HCT116 (cell line): Measurements from ENCODE around the gene IQCH. TPM values are rescaled to one million over a fixed set of nuclear protein-coding genes. Genes with fewer than 3 reads are reported as not detected.
"Not testable (repeated sequence)": the region's sequence is repeated elsewhere in the genome, so short reads cannot be mapped to it uniquely, and the experiment has no call there.

Experiments
- ATAC-seq: fragments of 200-7000 bp; cut with Tn5 transposase; 2 replicates; pipeline ENCODE4 v1.9.1; 2020; ENCODE audit warnings: mild to moderate bottlenecking, moderate library complexity
- BruUV-seq: library from RNA; stranded (reverse); fragments of 400-500 nt; replicated peaks from 2 replicates; lab custom pipeline; 2021; lab: Mats Ljungman, UMichigan
- CTCF ChIA-PET: fragments of 300-600 bp; sonication (Branson Sonifier 250); formaldehyde crosslinking; loops from one replicate; lab custom pipeline; 2021; ENCODE audit warnings: antibody characterized with exemption; lab: Charles Lee
- POLR2A ChIA-PET: fragments of 300-600, 350-600 bp; sonication (Branson Sonifier 250); formaldehyde crosslinking; loops from one replicate; lab custom pipeline; 2021; ENCODE audit warnings: antibody characterized with exemption; lab: Charles Lee
- RAD21 ChIA-PET, 2 experiments: fragments of 300-600 bp; sonication (Branson Sonifier 250); formaldehyde crosslinking; loops; one replicate each; lab custom pipeline; 2023; ENCODE audit warnings: low total read pairs in 2 of 2; ENCODE audit not compliant: uncharacterized antibody in 2 of 2, unreplicated experiment in 2 of 2, low non-redundant PET in 1 of 2; lab: Charles Lee
- DNase-seq: peaks from one replicate; pipeline ENCODE4 v3.0.0-alpha.2; 2010; ENCODE audit warnings: low read depth, low spot score
- H2AFZ ChIP-seq: fragments of 200-600 bp; shearing (Covaris generic), sonication (generic); 2 replicates; pipeline ENCODE4 v1.6.1; 2017; ENCODE audit warnings: low read depth, mixed run types, mixed read lengths, antibody characterized with exemption, low read length; ENCODE audit not compliant: poor library complexity, severe bottlenecking
- H3K27ac ChIP-seq: 2 replicates; pipeline ENCODE4 v1.5.1; 2012; ENCODE audit warnings: low read depth, low read length
- H3K27me3 ChIP-seq: fragments of 200-600 bp; sonication (generic); 2 replicates; pipeline ENCODE4 v1.6.1; 2016; ENCODE audit warnings: mixed run types, low read length, mixed read lengths; ENCODE audit not compliant: insufficient read depth
- H3K36me3 ChIP-seq, 2 experiments: fragments of 200-500 bp in 1 of 2; fragments of 200-600 bp in 1 of 2; sonication (Bioruptor generic) in 1 of 2; sonication (generic) in 1 of 2; 2 replicates each; pipeline versions ENCODE4 v1.5.1 to v1.6.1; 2014 to 2016; ENCODE audit warnings: low read length in 2 of 2, inconsistent platforms in 1 of 2, mixed read lengths in 1 of 2, mixed run types in 1 of 2; ENCODE audit not compliant: insufficient read depth in 2 of 2, control insufficient read depth in 1 of 2
- H3K4me1 ChIP-seq, 2 experiments: fragments of 200-600 bp in 1 of 2; sonication (generic) in 1 of 2; 2 replicates each; pipeline versions ENCODE4 v1.5.1 to v1.6.1; 2012 to 2017; ENCODE audit warnings: low read length in 2 of 2, inconsistent platforms in 1 of 2, mild to moderate bottlenecking in 1 of 2, mixed read lengths in 1 of 2, mixed run types in 1 of 2, moderate library complexity in 1 of 2; ENCODE audit not compliant: insufficient read depth in 2 of 2, control insufficient read depth in 1 of 2
- H3K4me2 ChIP-seq: fragments of 200-600 bp; sonication (generic); 2 replicates; pipeline ENCODE4 v1.6.1; 2017; ENCODE audit warnings: mixed run types, low read length, mixed read lengths
- H3K4me3 ChIP-seq, 2 experiments: fragments of 200-600 bp in 1 of 2; sonication (generic) in 1 of 2; replicated peaks in 1 of 2; 2 replicates each; pipeline ENCODE4 v1.5.1; 2011 to 2016; ENCODE audit warnings: low read length in 2 of 2, control low read depth in 1 of 2, low read depth in 1 of 2, mild to moderate bottlenecking in 1 of 2, mixed read lengths in 1 of 2, mixed run types in 1 of 2
- H3K79me2 ChIP-seq: fragments of 200-600 bp; sonication (generic); 2 replicates; pipeline ENCODE4 v1.6.1; 2017; ENCODE audit warnings: mild to moderate bottlenecking, mixed run types, low read length, moderate library complexity, mixed read lengths; ENCODE audit not compliant: insufficient read depth
- H3K9ac ChIP-seq: fragments of 200-600 bp; sonication (generic); 2 replicates; pipeline ENCODE4 v1.6.1; 2016; ENCODE audit warnings: low read length, mixed read lengths
- H3K9me2 ChIP-seq: fragments of 200-600 bp; sonication (generic), shearing (Covaris generic); 2 replicates; pipeline ENCODE4 v1.6.1; 2017; ENCODE audit warnings: mixed run types, mild to moderate bottlenecking, moderate library complexity; ENCODE audit not compliant: insufficient read depth
- H3K9me3 ChIP-seq, 2 experiments: fragments of 200-500 bp in 1 of 2; fragments of 200-600 bp in 1 of 2; sonication (Bioruptor generic) in 1 of 2; sonication (generic) in 1 of 2; 2 replicates each; pipeline ENCODE4 v1.6.1; 2014 to 2017; ENCODE audit warnings: low read length in 2 of 2, mixed read lengths in 2 of 2, inconsistent platforms in 1 of 2, low read depth in 1 of 2, mild to moderate bottlenecking in 1 of 2, mixed run types in 1 of 2, moderate library complexity in 1 of 2; ENCODE audit not compliant: control insufficient read depth in 1 of 2, insufficient read depth in 1 of 2
- H4K20me1 ChIP-seq: fragments of 200-600 bp; sonication (generic), shearing (Covaris generic); 2 replicates; pipeline ENCODE4 v1.6.1; 2017; ENCODE audit warnings: mixed run types, mild to moderate bottlenecking, moderate library complexity; ENCODE audit not compliant: insufficient read depth
- CEBPB ChIP-seq: IDR thresholded peaks from 2 replicates; pipeline ENCODE4 v1.6.1; 2012; ENCODE audit warnings: low read depth
- CTCF ChIP-seq, 3 experiments: fragments of 200-600 bp in 1 of 3; sonication (generic) in 1 of 3; IDR thresholded peaks in 2 of 3; conservative IDR thresholded peaks in 1 of 3; 2 replicates each; pipeline ENCODE4 v1.5.1; 2012 to 2017; ENCODE audit warnings: low read depth in 2 of 3, low read length in 2 of 3, antibody characterized with exemption in 1 of 3, borderline replicate concordance in 1 of 3, control low read depth in 1 of 3, mild to moderate bottlenecking in 1 of 3, mixed read lengths in 1 of 3, mixed run types in 1 of 3, moderate library complexity in 1 of 3; ENCODE audit not compliant: insufficient read depth in 1 of 3
- EGR1 ChIP-seq: IDR thresholded peaks from 2 replicates; pipeline ENCODE4 v1.6.1; 2012; ENCODE audit warnings: low read depth
- ELF1 ChIP-seq: IDR thresholded peaks from 2 replicates; pipeline ENCODE4 v1.6.1; 2012; ENCODE audit warnings: low read depth, borderline replicate concordance
- EZH2 ChIP-seq: fragments of 200-600 bp; sonication (generic); IDR thresholded peaks from 2 replicates; pipeline ENCODE4 v1.6.1; 2017; ENCODE audit warnings: antibody characterized with exemption, mixed run types
- JUND ChIP-seq: IDR thresholded peaks from 2 replicates; pipeline ENCODE4 v1.6.1; 2012
- POLR2AphosphoS5 ChIP-seq: IDR thresholded peaks from 2 replicates; pipeline ENCODE4 v1.6.1; 2011; ENCODE audit warnings: mild to moderate bottlenecking, low read depth, low read length, moderate library complexity
- RAD21 ChIP-seq: IDR thresholded peaks from 2 replicates; pipeline ENCODE4 v1.6.1; 2012; ENCODE audit warnings: low read depth, mild to moderate bottlenecking
- SIN3A ChIP-seq: IDR thresholded peaks from 2 replicates; pipeline ENCODE4 v1.6.1; 2012; ENCODE audit warnings: low read depth
- ZFX ChIP-seq: fragments of 450-650 bp; IDR thresholded peaks from 2 replicates; pipeline ENCODE4 v1.6.1; 2017
- ZNF274 ChIP-seq: fragments of 200-500 bp; sonication (Bioruptor generic); IDR thresholded peaks from 2 replicates; pipeline ENCODE4 v1.6.1; 2014; ENCODE audit warnings: mild to moderate bottlenecking, low read depth, low read length, inconsistent platforms
- intact Hi-C: fragments of 100-400 bp; cut with micrococcal nuclease; formaldehyde crosslinking; loops from 2 replicates; pipeline ENCODE4 v1.10.0; 2022
- total RNA-seq: library from RNA; stranded (reverse); gene quantifications from one replicate; pipeline ENCODE4 v1.2.1, GENCODE V29; 2021; ENCODE audit not compliant: unreplicated experiment
- TF ChIP-seq, protein P1 (sequence below): IDR thresholded peaks from 2 replicates; pipeline ENCODE4 v1.6.1; 2011; ENCODE audit warnings: mild to moderate bottlenecking, low read length, moderate library complexity; ENCODE audit not compliant: insufficient replicate concordance; ENCODE audit errors: extremely low read depth

IQCH gene
- total RNA-seq, 1 experiment from 2014 or later = 4.6 TPM

DNA sequence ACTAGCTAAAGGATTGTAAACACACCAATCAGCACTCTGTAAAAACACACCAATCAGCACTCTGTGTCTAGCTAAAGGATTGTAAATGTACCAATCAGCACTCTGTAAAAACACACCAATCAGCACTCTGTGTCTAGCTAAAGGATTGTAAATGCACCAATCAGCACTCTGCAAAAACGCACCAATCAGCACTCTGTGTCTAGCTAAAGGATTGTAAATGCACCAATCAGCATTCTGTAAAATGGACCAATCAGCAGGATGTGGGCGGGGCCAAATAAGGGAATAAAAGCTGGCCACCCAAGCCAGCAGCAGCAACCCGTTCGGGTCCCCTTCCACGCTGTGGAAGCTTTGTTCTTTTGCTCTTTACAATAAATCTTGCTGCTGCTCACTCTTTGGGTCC is 8.0 kb upstream of the IQCH start:
- H3K4me1 ChIP-seq, H2AFZ ChIP-seq, H3K36me3 ChIP-seq, H4K20me1 ChIP-seq, ATAC-seq, RAD21 ChIA-PET, H3K27ac ChIP-seq, H3K9me2 ChIP-seq, H3K27me3 ChIP-seq, H3K4me2 ChIP-seq, BruUV-seq, CTCF ChIA-PET, H3K4me3 ChIP-seq, H3K9me3 ChIP-seq, H3K9ac ChIP-seq, DNase-seq: not testable (repeated sequence)
- H3K79me2 ChIP-seq = peaks cover 92% of the 10 kb centered on the region
- POLR2A ChIA-PET = interaction anchor here (0.7 kb wide), 1 partner anchor 12 kb away, joined by 4 read pairs; no protein-coding TSS in a partner anchor
- intact Hi-C loops = loop anchor here (10.0 kb wide), 1 partner anchor 588 kb away; no protein-coding TSS in a partner anchor

DNA sequence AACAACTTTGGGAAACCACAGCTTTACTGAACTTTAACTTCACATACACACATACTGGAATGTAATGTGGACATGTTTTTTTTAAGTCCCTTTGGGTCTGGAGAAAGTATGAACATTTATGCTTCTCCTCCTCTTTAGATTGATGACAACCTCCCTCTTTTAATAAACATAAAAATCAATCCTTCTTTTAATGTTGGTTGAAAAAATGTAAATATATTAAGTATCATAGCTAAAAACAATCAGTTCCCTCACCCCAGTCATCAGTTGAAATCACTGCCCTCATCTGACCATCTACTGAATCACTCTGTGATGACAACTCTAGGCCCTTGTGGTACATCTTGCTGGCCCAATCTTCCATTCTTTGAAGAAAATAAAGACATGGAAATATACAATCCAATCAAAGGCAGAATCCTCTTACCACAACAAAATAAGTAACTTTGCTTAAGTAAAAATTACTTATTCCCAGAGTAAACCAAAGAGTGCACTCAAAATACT is 6.5 kb upstream of the IQCH start:
- Histone ChIP-seq H3K4me1 (peaks cover 7% of the 10 kb centered on the region in 2 experiments; a peak in 3 of 4 replicates), H3K4me3 (no peak overlapping the region), H3K36me3 (0 out of 4 replicates have a peak, but pooled peaks cover 0 to 3% of the 10 kb centered on the region in 2 experiments), H2AFZ (no peak overlapping the region), H3K27ac (no peak overlapping the region), H3K9ac (no peak overlapping the region), H3K9me2 (no peaks in the 10 kb centered on the region), H3K79me2 (peaks cover 97% of the 10 kb centered on the region), H3K9me3 (peaks cover 0 to 4% of the 10 kb centered on the region in 2 experiments; a peak in 1 of 4 replicates), H4K20me1 (peaks cover 4% of the 10 kb centered on the region; the same call in 1 of the 2 replicates), H3K27me3 (no peaks in the 10 kb centered on the region), H3K4me2 (no peak overlapping the region)
- ATAC-seq (no peak), DNase-seq (no peak)
- CTCF ChIA-PET = no interaction called here
- POLR2A ChIA-PET = no interaction called here
- RAD21 ChIA-PET = no interaction called here
- BruUV-seq = no TSS peak
- intact Hi-C loops = loop anchor here (10.0 kb wide), 1 partner anchor 587 kb away; no protein-coding TSS in a partner anchor
- no peak for TF ChIP-seq RAD21
- no peak for TF ChIP-seq JUND
- TF ChIP-seq CTCF (IDR thresholded peaks at IDR 0.05 in 2 of 3, conservative IDR thresholded peaks at IDR 0.05 in 1 of 3; ENCODE audit: borderline replicate concordance in 1 of 3, insufficient read depth in 1 of 3, low read depth in 2 of 3, low read length in 2 of 3) = no peak
- no peak for TF ChIP-seq ZNF274
- TF ChIP-seq EGR1 = no peak
- TF ChIP-seq ELF1 = no peak
- no peak for TF ChIP-seq POLR2AphosphoS5
- TF ChIP-seq, protein P1, sequence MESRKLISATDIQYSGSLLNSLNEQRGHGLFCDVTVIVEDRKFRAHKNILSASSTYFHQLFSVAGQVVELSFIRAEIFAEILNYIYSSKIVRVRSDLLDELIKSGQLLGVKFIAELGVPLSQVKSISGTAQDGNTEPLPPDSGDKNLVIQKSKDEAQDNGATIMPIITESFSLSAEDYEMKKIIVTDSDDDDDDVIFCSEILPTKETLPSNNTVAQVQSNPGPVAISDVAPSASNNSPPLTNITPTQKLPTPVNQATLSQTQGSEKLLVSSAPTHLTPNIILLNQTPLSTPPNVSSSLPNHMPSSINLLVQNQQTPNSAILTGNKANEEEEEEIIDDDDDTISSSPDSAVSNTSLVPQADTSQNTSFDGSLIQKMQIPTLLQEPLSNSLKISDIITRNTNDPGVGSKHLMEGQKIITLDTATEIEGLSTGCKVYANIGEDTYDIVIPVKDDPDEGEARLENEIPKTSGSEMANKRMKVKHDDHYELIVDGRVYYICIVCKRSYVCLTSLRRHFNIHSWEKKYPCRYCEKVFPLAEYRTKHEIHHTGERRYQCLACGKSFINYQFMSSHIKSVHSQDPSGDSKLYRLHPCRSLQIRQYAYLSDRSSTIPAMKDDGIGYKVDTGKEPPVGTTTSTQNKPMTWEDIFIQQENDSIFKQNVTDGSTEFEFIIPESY = no peak
- no peak for TF ChIP-seq CEBPB
- TF ChIP-seq EZH2 = no peak
- no peak for TF ChIP-seq ZFX
- TF ChIP-seq SIN3A = no peak
